ENCODE data around the gene TRO.
A peak's percentile ranks its signal among the peaks of the same experiment; 100 is the strongest.

TRO gene, protein sequence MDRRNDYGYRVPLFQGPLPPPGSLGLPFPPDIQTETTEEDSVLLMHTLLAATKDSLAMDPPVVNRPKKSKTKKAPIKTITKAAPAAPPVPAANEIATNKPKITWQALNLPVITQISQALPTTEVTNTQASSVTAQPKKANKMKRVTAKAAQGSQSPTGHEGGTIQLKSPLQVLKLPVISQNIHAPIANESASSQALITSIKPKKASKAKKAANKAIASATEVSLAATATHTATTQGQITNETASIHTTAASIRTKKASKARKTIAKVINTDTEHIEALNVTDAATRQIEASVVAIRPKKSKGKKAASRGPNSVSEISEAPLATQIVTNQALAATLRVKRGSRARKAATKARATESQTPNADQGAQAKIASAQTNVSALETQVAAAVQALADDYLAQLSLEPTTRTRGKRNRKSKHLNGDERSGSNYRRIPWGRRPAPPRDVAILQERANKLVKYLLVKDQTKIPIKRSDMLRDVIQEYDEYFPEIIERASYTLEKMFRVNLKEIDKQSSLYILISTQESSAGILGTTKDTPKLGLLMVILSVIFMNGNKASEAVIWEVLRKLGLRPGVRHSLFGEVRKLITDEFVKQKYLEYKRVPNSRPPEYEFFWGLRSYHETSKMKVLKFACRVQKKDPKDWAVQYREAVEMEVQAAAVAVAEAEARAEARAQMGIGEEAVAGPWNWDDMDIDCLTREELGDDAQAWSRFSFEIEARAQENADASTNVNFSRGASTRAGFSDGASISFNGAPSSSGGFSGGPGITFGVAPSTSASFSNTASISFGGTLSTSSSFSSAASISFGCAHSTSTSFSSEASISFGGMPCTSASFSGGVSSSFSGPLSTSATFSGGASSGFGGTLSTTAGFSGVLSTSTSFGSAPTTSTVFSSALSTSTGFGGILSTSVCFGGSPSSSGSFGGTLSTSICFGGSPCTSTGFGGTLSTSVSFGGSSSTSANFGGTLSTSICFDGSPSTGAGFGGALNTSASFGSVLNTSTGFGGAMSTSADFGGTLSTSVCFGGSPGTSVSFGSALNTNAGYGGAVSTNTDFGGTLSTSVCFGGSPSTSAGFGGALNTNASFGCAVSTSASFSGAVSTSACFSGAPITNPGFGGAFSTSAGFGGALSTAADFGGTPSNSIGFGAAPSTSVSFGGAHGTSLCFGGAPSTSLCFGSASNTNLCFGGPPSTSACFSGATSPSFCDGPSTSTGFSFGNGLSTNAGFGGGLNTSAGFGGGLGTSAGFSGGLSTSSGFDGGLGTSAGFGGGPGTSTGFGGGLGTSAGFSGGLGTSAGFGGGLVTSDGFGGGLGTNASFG (N-terminal part only)

DNA sequence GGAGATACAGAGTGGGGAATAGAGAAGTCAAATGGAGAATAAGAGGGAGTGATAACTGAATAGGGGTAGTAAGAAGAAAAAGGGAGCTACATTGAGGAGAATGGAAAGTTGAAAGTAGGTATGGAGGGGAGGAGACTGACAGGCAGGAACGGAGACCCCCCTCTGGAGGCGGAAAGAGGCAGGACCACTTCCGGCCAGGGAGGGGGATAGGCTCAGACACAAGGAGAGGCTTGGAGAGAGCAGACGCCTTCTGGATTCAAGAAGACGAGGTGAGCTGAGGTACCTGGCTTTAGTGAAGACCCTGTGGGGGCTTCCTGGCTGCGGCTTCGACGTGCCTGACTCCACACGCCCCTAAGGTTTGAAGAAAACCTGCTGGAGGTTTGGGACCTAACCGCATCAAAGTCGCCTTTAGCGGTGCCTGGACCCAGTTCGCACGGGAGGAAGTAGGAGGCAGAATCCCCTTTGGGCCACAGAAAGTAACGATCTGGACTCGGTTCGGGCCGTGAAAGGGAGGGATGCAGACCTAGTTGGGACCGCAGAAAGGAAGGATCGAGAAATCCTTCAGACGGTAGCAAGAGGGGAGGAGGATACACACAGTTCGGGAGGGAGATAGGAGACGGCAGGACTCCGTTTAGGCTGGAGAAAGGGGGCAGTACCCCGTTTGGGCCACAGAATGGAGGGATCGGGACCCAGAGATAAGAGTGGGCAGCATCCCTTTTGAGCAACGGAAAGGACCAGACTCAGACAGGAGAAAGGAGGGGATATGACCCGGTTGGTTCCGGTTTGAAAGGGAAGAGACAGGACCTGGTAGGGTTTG is at the start of gene TRO:
Gene TRO, plus strand, starts transcription at position 215 of the 817 bp plus-strand sequence. CDS start 1,423 bp downstream, outside the sequence.
- peak; percentile 14 for DNase-seq

DNA sequence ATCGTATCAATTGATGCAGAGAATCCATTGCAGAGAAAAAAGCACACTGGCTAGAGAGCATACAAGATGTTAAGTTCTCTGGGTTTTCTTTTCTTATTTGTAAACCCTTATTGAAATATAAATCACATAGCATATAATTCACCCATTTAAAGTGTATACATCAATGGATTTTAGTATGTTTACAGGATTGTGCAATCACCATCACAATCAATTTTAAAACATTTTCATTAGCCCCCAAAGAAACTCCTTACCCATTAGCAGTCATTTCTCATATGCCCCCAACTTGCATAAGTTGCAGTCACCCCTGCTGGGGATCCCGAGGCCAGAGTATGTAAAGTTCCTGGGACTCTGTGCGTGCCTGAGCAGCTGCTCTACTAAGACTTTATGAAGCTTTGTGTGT is 34.9 kb upstream of the TRO start:
- no peak for DNase-seq

GRCh38 chrX:54891573-54891972 is 29.1 kb upstream of the TRO start:
- DNase-seq = peak; percentile 4

GRCh38 chrX:54894159-54894558 is 26.5 kb upstream of the TRO start:
- DNase-seq = no peak

DNA sequence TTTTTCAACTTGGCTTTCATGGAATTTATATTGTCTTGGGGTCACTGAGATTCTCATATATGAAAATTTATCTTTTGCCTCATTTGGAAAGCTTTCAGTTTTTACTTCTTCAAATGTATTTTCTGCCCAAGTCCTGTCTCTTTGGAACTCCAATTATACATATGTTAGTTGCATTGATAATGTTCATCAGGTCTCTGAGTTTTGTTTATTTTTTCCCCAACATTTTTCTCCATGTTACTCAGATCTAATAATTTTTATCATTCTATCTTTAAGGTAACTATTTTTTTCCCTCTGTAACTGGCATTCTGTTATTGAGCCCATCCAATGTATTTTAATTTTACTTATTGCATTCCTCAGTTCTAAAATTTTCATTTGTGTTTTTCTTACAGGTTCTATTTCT is 10.7 kb upstream of the TRO start:
- no peak for DNase-seq

- DNase-seq = peak; percentile 62
These were observed 900 bp downstream of the TRO start for GRCh38 chrX:54921427-54922021.

GRCh38 chrX:54922547-54922946 is 1.9 kb downstream of the TRO start:
- DNase-seq = no peak

- no peak for DNase-seq
These were observed 2.8 kb downstream of the TRO start for GRCh38 chrX:54923376-54923775.

GRCh38 chrX:54926978-54927377 is 6.4 kb downstream of the TRO start:
- DNase-seq = no peak

DNA sequence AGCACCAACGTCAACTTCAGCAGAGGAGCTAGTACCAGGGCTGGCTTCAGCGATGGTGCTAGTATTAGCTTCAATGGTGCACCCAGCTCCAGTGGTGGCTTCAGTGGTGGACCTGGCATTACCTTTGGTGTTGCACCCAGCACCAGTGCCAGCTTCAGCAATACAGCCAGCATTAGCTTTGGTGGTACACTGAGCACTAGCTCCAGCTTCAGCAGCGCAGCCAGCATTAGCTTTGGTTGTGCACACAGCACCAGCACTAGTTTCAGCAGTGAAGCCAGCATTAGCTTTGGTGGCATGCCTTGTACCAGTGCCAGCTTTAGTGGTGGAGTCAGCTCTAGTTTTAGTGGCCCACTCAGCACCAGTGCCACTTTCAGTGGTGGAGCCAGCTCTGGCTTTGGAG is 8.3 kb downstream of the TRO start:
- DNase-seq = no peak

- no peak for DNase-seq
These were observed 9.8 kb downstream of the TRO start for GRCh38 chrX:54930291-54931049.

- no peak for DNase-seq
These were observed 10.5 kb downstream of the TRO start for GRCh38 chrX:54931107-54931506.

- no peak for DNase-seq
These were observed 12.7 kb downstream of the TRO start for GRCh38 chrX:54933150-54933826.

DNA sequence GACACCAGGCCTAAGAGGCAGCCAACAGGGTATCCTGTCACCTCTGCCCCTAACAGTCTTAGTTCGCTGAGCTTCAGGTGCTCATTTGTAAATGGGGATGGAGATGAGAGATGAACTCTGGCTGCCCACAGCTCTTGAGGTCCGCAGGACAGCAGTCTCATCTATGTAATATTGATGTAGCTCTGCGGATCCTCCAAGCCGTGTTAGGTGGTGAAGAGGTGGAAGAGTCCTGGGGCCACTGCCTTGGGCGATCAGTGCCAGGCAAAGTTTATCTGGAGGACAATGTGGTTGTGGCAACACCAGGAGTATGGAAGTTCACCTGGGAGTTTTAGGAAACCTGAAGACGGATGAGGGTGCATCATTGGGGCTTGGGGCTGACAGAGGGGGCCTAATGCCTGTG is 13.4 kb downstream of the TRO start:
- DNase-seq = no peak

GRCh38 chrX:54934890-54935289 is 14.3 kb downstream of the TRO start:
- no peak for DNase-seq

- DNase-seq = no peak
These were observed 14.7 kb downstream of the TRO start for GRCh38 chrX:54935306-54935705.

DNA sequence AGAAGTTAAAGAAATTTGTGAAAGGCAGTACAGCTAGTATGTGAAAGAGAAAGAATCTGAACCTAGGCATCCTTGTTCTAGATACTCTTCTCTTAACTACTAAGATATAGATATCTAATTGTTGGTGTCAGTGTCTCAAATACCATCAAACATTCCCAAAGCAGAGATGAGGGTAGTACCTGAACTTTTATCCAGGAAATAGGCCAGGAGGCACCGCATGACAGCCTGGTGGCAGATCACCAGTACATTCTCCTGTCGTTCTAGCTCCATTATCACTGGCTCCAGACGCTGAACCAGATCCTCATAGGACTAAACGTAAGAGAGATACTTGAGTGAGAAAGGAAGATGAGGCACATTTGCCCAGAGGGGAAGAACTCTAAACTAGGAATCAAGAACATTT is 16.8 kb downstream of the TRO start:
- DNase-seq = no peak

- no peak for DNase-seq
These were observed 24.2 kb downstream of the TRO start for GRCh38 chrX:54944816-54945215.

DNA sequence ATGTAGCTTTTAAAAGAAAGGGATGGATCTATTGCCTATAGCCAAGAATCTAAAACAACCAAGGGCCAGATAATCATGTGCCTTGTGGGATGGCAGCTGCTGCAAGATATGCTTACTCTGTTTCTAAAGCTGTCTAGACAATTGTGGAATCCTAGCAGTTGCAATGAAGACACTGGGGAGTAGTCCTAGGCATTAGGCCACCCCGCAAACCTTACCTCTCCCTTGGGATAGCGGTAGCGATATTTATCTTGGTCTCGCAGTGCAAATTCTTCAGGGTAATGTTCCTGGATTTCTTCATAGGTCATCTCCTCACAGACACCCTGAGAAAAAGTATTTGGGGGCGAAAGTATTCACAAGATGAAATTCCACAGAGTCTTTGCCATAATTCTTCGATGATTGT is 24.6 kb downstream of the TRO start:
- DNase-seq = no peak

- peak; percentile 77 for DNase-seq
These were observed 30.2 kb downstream of the TRO start for GRCh38 chrX:54950730-54951375.
